Measurements from ENCODE around the gene RAD9B. TPM values are rescaled to one million over a fixed set of nuclear protein-coding genes. Genes with fewer than 3 reads are reported as not detected.
"Not testable (repeated sequence)": the region's sequence is repeated elsewhere in the genome, so short reads cannot be mapped to it uniquely, and the experiment has no call there.

RAD9B gene
- total and polyA plus RNA-seq, 2 of the 4 experiments (the other 2 are of a cell fraction), result 0.09 to 0.18 TPM

DNA sequence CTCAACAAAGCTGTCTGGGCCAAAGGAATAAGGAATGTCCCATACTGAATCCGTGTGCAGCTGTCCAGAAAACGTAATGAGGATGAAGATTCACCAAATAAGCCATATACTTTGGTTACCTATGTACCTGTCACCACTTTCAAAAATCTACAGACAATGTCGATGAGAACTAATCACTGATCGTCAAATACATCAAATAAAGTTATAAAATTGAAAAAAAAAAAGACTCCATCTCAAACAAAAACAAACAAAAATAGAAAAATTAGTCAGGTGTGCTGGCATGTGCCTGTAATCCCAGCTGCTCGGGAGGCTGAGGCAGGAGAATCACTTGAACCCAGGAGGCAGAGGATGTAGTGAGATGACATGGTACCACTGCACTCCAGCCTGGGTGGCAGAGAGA is 40.9 kb upstream of the RAD9B start:
- H2BK120ac ChIP-seq (ENCODE audit: low read depth, low read length); ATAC-seq (ENCODE audit: low read depth); intact Hi-C loops (cut with micrococcal nuclease); H3K4ac ChIP-seq (ENCODE audit: low read depth, low read length); H2AK9ac ChIP-seq (replicated peaks; ENCODE audit: low read depth, low read length, poor library complexity); H3K9me3 ChIP-seq (ENCODE audit: control insufficient read depth, insufficient read depth, low read length); H3K4me1 ChIP-seq (ENCODE audit: control insufficient read depth, insufficient read depth, low read length); POLR2A ChIA-PET (ENCODE audit: unreplicated experiment); H3K27me3 ChIP-seq (ENCODE audit: control insufficient read depth, insufficient read depth, low read length); H3K4me2 ChIP-seq (ENCODE audit: low read depth, low read length); H3K9ac ChIP-seq (ENCODE audit: low read depth, low read length); H3K9me1 ChIP-seq (ENCODE audit: insufficient read depth, low read length); H3K4me3 ChIP-seq (ENCODE audit: insufficient read depth, low read depth, low read length); H3K23ac ChIP-seq (ENCODE audit: low read depth, low read length); DNase-seq; H4K20me1 ChIP-seq (ENCODE audit: insufficient read depth, low read length); H4K91ac ChIP-seq (ENCODE audit: insufficient read depth, low read depth, low read length); H2AK5ac ChIP-seq (ENCODE audit: low read depth, low read length); H2BK5ac ChIP-seq (ENCODE audit: low read depth, low read length, poor library complexity, severe bottlenecking); H4K5ac ChIP-seq (ENCODE audit: low read depth, low read length); H2BK20ac ChIP-seq (ENCODE audit: low read depth, low read length); BruUV-seq (replicated peaks); H2AFZ ChIP-seq (replicated peaks; ENCODE audit: low read length, poor library complexity); H3K27ac ChIP-seq (ENCODE audit: insufficient read depth, low read length); H4K8ac ChIP-seq (ENCODE audit: low read depth in 2 of 2, low read length in 2 of 2); H3K56ac ChIP-seq (ENCODE audit: extremely low read depth, insufficient read depth, low read length); in situ Hi-C loops (cut with MboI; ENCODE audit: low sequenced_read_pairs); dilution Hi-C loops (cut with HindIII; ENCODE audit: low sequenced_read_pairs, unreplicated experiment); H3K14ac ChIP-seq (replicated peaks; ENCODE audit: low read depth, low read length); H3K18ac ChIP-seq (ENCODE audit: low read depth, low read length); H2BK15ac ChIP-seq (ENCODE audit: low read depth, low read length): not testable (repeated sequence)
- WGBS, 2 experiments (ENCODE audit: extremely low coverage in 2 of 2, insufficient read length in 1 of 2), result no CpG with 5 or more reads among the region's 5 CpGs
- Histone ChIP-seq H3K79me1 (ENCODE audit: low read depth in 1 of 2, low read length in 2 of 2) (peaks cover 0 to 28% of the 10 kb centered on the region in 2 experiments; a peak in 2 of 4 replicates), H3K36me3 (ENCODE audit: control insufficient read depth, insufficient read depth, low read length) (peaks cover 20% of the 10 kb centered on the region)
- CTCF ChIA-PET, result interaction anchor here (0.7 kb wide), 3 partner anchors 41 to 1001 kb away, joined by 3 read pairs; partner anchors contain the start of gene VPS29

All from IMR-90 (cell line).